Panc1 (cell line): ENCODE results near the gene TEAD2. TPM values are rescaled to one million over a fixed set of nuclear protein-coding genes. Genes with fewer than 3 reads are reported as not detected.

Source experiments
- ATAC-seq: fragments of 200-7000 bp; cut with Tn5 transposase; 2 replicates; pipeline ENCODE4 v1.9.1; 2020; ENCODE audit warnings: mild to moderate bottlenecking, moderate library complexity
- BruUV-seq: library from RNA; stranded (reverse); fragments of 400-500 nt; replicated peaks from 2 replicates; lab custom pipeline; 2021; lab: Mats Ljungman, UMichigan
- CTCF ChIA-PET: fragments of 300-600 bp; sonication (Branson Sonifier 250); formaldehyde crosslinking; loops from one replicate; lab custom pipeline; 2022; ENCODE audit warnings: antibody characterized with exemption; lab: Charles Lee
- POLR2A ChIA-PET: fragments of 300-600 bp; sonication (Branson Sonifier 250); formaldehyde crosslinking; loops from one replicate; lab custom pipeline; 2022; ENCODE audit warnings: antibody characterized with exemption; lab: Charles Lee
- DNase-seq: peaks from one replicate; pipeline ENCODE4 v3.0.0-alpha.2; 2010; ENCODE audit warnings: low read depth, low spot score
- H3K27ac ChIP-seq: 2 replicates; pipeline ENCODE4 v1.5.1; 2011; ENCODE audit warnings: mild to moderate bottlenecking, low read length, inconsistent platforms
- H3K27me3 ChIP-seq: fragments of 200-500 bp; sonication (Bioruptor generic); 2 replicates; pipeline ENCODE4 v1.6.0; 2014; ENCODE audit warnings: low read length, inconsistent platforms; ENCODE audit not compliant: control insufficient read depth, insufficient read depth
- H3K36me3 ChIP-seq: fragments of 200-500 bp; sonication (Bioruptor generic); 2 replicates; pipeline ENCODE4 v1.5.1; 2014; ENCODE audit warnings: inconsistent platforms, mild to moderate bottlenecking, low read length, moderate library complexity; ENCODE audit not compliant: control insufficient read depth, insufficient read depth
- H3K4me1 ChIP-seq: 2 replicates; pipeline ENCODE4 v1.5.1; 2011; ENCODE audit warnings: inconsistent platforms, mild to moderate bottlenecking, low read length, moderate library complexity; ENCODE audit not compliant: control insufficient read depth, insufficient read depth
- H3K4me3 ChIP-seq, 2 experiments: 2 replicates each; pipeline ENCODE4 v1.5.1; 2011 to 2012; ENCODE audit warnings: low read depth in 2 of 2, low read length in 2 of 2, mild to moderate bottlenecking in 2 of 2, inconsistent platforms in 1 of 2, moderate library complexity in 1 of 2
- H3K9me3 ChIP-seq: fragments of 200-500 bp; sonication (Bioruptor generic); 2 replicates; pipeline ENCODE4 v1.5.1; 2014; ENCODE audit warnings: low read depth, mild to moderate bottlenecking, inconsistent platforms, low read length, moderate library complexity; ENCODE audit not compliant: control insufficient read depth, insufficient read depth
- POLR2AphosphoS5 ChIP-seq: IDR thresholded peaks from 2 replicates; pipeline ENCODE4 v1.6.1; 2012; ENCODE audit warnings: mild to moderate bottlenecking, low read depth, low read length, moderate library complexity
- REST ChIP-seq, 2 experiments: IDR thresholded peaks; 2 replicates each; pipeline ENCODE4 v1.6.1; 2011 to 2012; ENCODE audit warnings: low read depth in 2 of 2, control low read depth in 1 of 2, low read length in 1 of 2, mild to moderate bottlenecking in 1 of 2, moderate library complexity in 1 of 2; ENCODE audit not compliant: insufficient read depth in 1 of 2
- SIN3A ChIP-seq: IDR thresholded peaks from 2 replicates; pipeline ENCODE4 v1.6.1; 2012; ENCODE audit warnings: low read depth, mild to moderate bottlenecking, low read length, moderate library complexity, borderline replicate concordance; ENCODE audit not compliant: insufficient read depth
- TCF7L2 ChIP-seq: IDR thresholded peaks from 2 replicates; pipeline ENCODE4 v1.6.1; 2011; ENCODE audit warnings: mild to moderate bottlenecking, low read depth, low read length, inconsistent platforms
- in situ Hi-C: cut with HindIII; loops from 2 replicates; pipeline ENCODE4 v1.10.0; 2016; ENCODE audit warnings: low sequenced_read_pairs, low pct_unique_long_range_greater_than_20kb
- intact Hi-C: fragments of 100-400 bp; cut with micrococcal nuclease; formaldehyde crosslinking; loops from one replicate; pipeline ENCODE4 v1.10.0; 2022; ENCODE audit not compliant: unreplicated experiment
- total RNA-seq: library from RNA; stranded (reverse); gene quantifications from one replicate; pipeline ENCODE4 v1.2.1, GENCODE V29; 2021; ENCODE audit not compliant: unreplicated experiment
- TF ChIP-seq, protein P1 (sequence below): fragments of 450-650 bp; IDR thresholded peaks from 2 replicates; pipeline ENCODE4 v1.5.1; 2017; ENCODE audit warnings: mild to moderate bottlenecking

Gene TEAD2
- total RNA-seq, 1 experiment from 2014 or later, result 31.9 TPM

GRCh38 chr19:49336482-49337266 is 25.5 kb downstream of the TEAD2 start:
- TF ChIP-seq SIN3A (no peak), REST (IDR thresholded peaks at IDR 0.05; ENCODE audit: insufficient read depth in 1 of 2, low read depth in 2 of 2, low read length in 1 of 2) (no peak), POLR2AphosphoS5 (no peak), TCF7L2 (no peak)
- TF ChIP-seq, protein P1, sequence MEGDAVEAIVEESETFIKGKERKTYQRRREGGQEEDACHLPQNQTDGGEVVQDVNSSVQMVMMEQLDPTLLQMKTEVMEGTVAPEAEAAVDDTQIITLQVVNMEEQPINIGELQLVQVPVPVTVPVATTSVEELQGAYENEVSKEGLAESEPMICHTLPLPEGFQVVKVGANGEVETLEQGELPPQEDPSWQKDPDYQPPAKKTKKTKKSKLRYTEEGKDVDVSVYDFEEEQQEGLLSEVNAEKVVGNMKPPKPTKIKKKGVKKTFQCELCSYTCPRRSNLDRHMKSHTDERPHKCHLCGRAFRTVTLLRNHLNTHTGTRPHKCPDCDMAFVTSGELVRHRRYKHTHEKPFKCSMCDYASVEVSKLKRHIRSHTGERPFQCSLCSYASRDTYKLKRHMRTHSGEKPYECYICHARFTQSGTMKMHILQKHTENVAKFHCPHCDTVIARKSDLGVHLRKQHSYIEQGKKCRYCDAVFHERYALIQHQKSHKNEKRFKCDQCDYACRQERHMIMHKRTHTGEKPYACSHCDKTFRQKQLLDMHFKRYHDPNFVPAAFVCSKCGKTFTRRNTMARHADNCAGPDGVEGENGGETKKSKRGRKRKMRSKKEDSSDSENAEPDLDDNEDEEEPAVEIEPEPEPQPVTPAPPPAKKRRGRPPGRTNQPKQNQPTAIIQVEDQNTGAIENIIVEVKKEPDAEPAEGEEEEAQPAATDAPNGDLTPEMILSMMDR, result no peak
- ChIA-PET CTCF (no interaction called here), POLR2A (no interaction called here)
- ATAC-seq (no peak), DNase-seq (no peak)
- no peak overlapping the region for H3K27ac ChIP-seq
- no peak overlapping the region for H3K4me3 ChIP-seq
- peaks cover 3% of the 10 kb centered on the region; the same call in 1 of the 2 replicates for H3K4me1 ChIP-seq
- BruUV-seq, result no TSS peak
- H3K27me3 ChIP-seq, result no peaks in the 10 kb centered on the region
- no peaks in the 10 kb centered on the region for H3K9me3 ChIP-seq
- H3K36me3 ChIP-seq, result no peaks in the 10 kb centered on the region
- in situ Hi-C loops (no loop called here), intact Hi-C loops (no loop called here)

DNA sequence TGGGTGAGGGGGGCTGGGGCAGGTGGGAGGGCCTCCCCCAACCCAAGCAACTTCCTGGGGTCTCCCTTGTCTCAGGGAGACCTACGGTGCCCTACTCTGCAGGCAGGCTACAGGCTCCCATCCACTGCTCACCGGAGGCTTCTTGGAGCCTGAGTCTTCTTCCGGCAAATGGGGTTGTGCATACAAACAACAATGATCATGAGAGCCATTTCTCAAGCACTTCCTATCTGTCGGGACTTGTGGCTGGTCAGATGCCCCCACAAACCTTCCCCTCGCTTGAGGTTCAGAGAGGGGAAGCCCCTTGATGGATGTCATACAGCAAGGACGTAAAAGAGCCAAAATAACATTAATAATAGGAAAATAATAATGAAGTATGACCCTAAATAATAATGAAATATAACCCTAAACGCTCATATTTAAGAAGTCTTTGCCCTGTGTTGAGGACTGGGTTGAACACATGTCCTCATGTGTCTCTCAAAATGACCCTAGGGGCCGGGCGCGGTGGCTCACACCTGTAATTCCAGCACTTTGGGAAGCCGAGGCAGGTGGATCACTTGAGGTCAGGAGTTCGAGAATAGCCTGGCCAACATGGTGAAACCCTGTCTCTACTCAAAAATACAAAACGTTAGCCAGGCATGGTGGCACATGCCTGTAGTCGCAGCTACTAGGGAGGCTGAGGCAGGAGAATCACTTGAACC is 26.3 kb downstream of the TEAD2 start:
- in situ Hi-C loops, result no loop called here
- no TSS peak for BruUV-seq
- Histone ChIP-seq H3K27ac (no peak overlapping the region), H3K36me3 (no peaks in the 10 kb centered on the region), H3K27me3 (no peaks in the 10 kb centered on the region), H3K9me3 (no peaks in the 10 kb centered on the region), H3K4me3 (no peak overlapping the region), H3K4me1 (peaks cover 3% of the 10 kb centered on the region; the same call in 1 of the 2 replicates)
- intact Hi-C loops, result no loop called here
- DNase-seq (no peak), ATAC-seq (no peak)
- TF ChIP-seq REST (IDR thresholded peaks at IDR 0.05; ENCODE audit: insufficient read depth in 1 of 2, low read depth in 2 of 2, low read length in 1 of 2) (no peak), SIN3A (no peak), POLR2AphosphoS5 (no peak), TCF7L2 (no peak)
- TF ChIP-seq, protein P1, result no peak
- POLR2A ChIA-PET, result no interaction called here
- CTCF ChIA-PET, result no interaction called here
